Body of pancreas (tissue), 4 donors: Measurements from ENCODE around the gene MAP3K21. TPM values are rescaled to one million over a fixed set of nuclear protein-coding genes. Genes with fewer than 3 reads are reported as not detected.
A peak's percentile ranks its signal among the peaks of the same experiment; 100 is the strongest.

Experiments
- ATAC-seq: fragments of 150-250 bp; one replicate; pipeline ENCODE4 v1.9.1; 2016
- DNase-seq, 4 donors: peaks; one replicate each; pipeline ENCODE4 v3.0.0-alpha.2; 2019
- H3K27ac ChIP-seq, 4 donors: fragments of 200-600 bp; sonication (generic); 1 replicate in 3 of 4; 2 replicates in 1 of 4; pipeline versions ENCODE4 v1.5.1 to v1.6.1; 2016 to 2019; ENCODE audit warnings: mild to moderate bottlenecking in 1 of 4, mixed read lengths in 1 of 4, moderate library complexity in 1 of 4
- H3K27me3 ChIP-seq, 2 donors: fragments of 200-600 bp; sonication (generic); one replicate each; pipeline ENCODE4 v1.6.0; 2016; ENCODE audit warnings: mild to moderate bottlenecking in 1 of 2
- H3K36me3 ChIP-seq, 2 donors: fragments of 200-600 bp; sonication (generic); replicated peaks in 1 of 2; 2 replicates each; pipeline ENCODE4 v1.5.1; 2016; ENCODE audit warnings: low read depth in 2 of 2; ENCODE audit not compliant: insufficient read depth in 1 of 2
- H3K4me1 ChIP-seq: fragments of 200-600 bp; sonication (generic); one replicate; pipeline ENCODE4 v1.6.0; 2016
- H3K4me3 ChIP-seq, 2 donors: fragments of 200-600 bp; sonication (generic); 1 replicate in 1 of 2; 2 replicates in 1 of 2; pipeline ENCODE4 v1.5.1; 2016 to 2019
- H3K9me3 ChIP-seq, 3 donors: fragments of 200-600 bp; sonication (generic); 1 replicate in 2 of 3; 2 replicates in 1 of 3; pipeline ENCODE4 v1.5.1; 2016
- POLR2A ChIP-seq, 3 donors: fragments of 450-650 bp; IDR thresholded peaks; one replicate each; pipeline ENCODE4 v1.6.1; 2016; ENCODE audit warnings: antibody characterized with exemption in 3 of 3, mild to moderate bottlenecking in 2 of 3
- WGBS, 2 donors: methylation state at CpG; one replicate each; pipeline ENCODE4 v1.1.5; 2017; 5-methylcytosine and 5-hydroxymethylcytosine counted together
- intact Hi-C: fragments of 100-400 bp; cut with DNase I; formaldehyde crosslinking; loops from one replicate; pipeline ENCODE4 v1.15.1; 2023
- total RNA-seq, 2 donors: library from RNA; depleted of rRNA; stranded (reverse); fragments of >200 nt; gene quantifications; one replicate each; pipeline ENCODE4 v1.1.0, GENCODE V29; 2016
- TF ChIP-seq, protein P1 (sequence below), 7 experiments: fragments of 450-650 bp in 4 of 7; fragments of 200-600 bp in 3 of 7; sonication (generic) in 3 of 7; IDR thresholded peaks; one replicate each; pipeline ENCODE4 v1.5.1; 2016 to 2019; ENCODE audit warnings: antibody characterized with exemption in 7 of 7

The MAP3K21 gene
- total RNA-seq, 2 donors from 2014 or later, result 40.2 to 62.3 TPM

DNA sequence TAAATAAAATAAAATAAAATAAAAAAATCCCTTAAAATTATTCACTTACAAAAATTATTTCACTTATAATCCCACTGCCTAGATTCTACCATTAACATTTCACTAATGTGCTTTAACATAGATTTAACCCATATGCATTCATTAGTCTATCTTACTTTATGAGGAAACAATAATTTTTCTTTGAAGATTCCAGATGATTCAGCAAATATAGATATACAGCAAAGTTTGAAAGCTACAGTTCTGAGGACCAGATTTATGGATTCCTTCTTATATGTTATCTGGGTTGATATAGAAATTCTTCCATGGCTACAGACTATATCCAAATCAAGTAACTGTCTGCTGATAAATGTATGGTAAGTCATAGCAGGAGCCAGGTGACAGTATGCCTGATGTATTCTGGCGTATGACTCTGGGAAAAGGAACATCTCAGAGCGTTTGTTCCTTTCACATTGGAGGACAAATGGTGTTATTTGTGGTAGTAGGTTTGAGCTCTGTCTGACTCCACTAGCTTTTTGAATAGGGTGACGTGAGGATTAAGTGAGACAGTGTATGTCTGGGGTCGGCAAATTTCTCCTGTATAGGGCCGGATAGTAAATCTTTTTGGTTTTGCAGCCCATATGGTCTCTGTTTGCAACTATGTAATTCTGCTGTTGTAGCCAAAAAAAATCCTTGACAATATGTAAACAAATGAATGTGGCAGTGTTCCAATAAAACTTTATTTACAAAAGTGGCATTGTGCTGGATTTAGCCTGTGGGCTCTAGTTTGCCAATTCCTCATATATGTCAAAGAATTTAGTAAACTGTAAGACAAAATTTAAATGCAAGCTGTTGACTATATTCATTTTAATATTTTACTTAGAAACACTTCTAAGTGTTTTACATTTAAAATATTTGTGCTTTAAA is 9.3 kb downstream of the MAP3K21 start:
- H3K4me3 ChIP-seq, result no peak overlapping the region

DNA sequence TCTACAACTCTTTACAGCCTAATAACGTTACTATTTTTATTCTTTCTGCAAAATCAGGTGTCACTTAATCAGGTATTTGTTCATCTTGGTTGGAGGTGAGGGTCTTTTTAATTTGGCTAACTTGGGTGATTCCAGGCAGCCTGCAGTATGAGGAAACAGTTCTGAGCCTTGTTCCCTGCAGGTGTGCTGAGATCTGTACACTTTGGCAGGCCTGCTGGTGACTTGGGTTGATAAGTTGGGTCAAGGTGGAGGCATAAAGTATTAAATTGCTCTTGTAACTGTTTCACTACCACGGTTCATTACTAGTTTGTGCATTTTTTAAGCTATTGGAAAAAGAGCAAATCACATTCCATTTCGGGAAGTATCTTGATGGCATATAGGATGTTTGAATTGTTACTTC is 10.0 kb downstream of the MAP3K21 start:
- DNase-seq (peak; percentile 54 to 81 (median 66)), ATAC-seq (peak; percentile 67)
- Histone ChIP-seq H3K9me3 (no peaks in the 10 kb centered on the region), H3K36me3 (no peaks in the 10 kb centered on the region), H3K4me1 (peaks cover 85% of the 10 kb centered on the region), H3K27ac (peak overlapping the region in 2 of 4 donors; percentile 57 to 58), H3K4me3 (no peak overlapping the region), H3K27me3 (no peaks in the 10 kb centered on the region)
- intact Hi-C loops, result no loop called here
- WGBS, 2 donors, result 8 to 22% methylated on average over 3 of the region's 3 CpGs
- TF ChIP-seq POLR2A (IDR thresholded peaks at IDR 0.05), result no peak
- TF ChIP-seq, protein P1, sequence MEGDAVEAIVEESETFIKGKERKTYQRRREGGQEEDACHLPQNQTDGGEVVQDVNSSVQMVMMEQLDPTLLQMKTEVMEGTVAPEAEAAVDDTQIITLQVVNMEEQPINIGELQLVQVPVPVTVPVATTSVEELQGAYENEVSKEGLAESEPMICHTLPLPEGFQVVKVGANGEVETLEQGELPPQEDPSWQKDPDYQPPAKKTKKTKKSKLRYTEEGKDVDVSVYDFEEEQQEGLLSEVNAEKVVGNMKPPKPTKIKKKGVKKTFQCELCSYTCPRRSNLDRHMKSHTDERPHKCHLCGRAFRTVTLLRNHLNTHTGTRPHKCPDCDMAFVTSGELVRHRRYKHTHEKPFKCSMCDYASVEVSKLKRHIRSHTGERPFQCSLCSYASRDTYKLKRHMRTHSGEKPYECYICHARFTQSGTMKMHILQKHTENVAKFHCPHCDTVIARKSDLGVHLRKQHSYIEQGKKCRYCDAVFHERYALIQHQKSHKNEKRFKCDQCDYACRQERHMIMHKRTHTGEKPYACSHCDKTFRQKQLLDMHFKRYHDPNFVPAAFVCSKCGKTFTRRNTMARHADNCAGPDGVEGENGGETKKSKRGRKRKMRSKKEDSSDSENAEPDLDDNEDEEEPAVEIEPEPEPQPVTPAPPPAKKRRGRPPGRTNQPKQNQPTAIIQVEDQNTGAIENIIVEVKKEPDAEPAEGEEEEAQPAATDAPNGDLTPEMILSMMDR (IDR thresholded peaks at IDR 0.05), result peak in 2 of 7 experiments; percentile 10 to 17

More for the DNA sequence above, 9.3 kb downstream of the MAP3K21 start:
- TF ChIP-seq, protein P1 (IDR thresholded peaks at IDR 0.05), result no peak
- no peak for TF ChIP-seq POLR2A (IDR thresholded peaks at IDR 0.05)
- H3K27ac ChIP-seq, result peak overlapping the region in 2 of 4 donors; percentile 57 to 58
- no peak for DNase-seq
- no peaks in the 10 kb centered on the region for H3K9me3 ChIP-seq
- WGBS, 2 donors, result 27 to 60% methylated on average over 5 of the region's 5 CpGs
- peaks cover 85% of the 10 kb centered on the region for H3K4me1 ChIP-seq
- H3K27me3 ChIP-seq, result no peaks in the 10 kb centered on the region
- no peaks in the 10 kb centered on the region for H3K36me3 ChIP-seq
- ATAC-seq, result no peak
- intact Hi-C loops, result no loop called here

DNA sequence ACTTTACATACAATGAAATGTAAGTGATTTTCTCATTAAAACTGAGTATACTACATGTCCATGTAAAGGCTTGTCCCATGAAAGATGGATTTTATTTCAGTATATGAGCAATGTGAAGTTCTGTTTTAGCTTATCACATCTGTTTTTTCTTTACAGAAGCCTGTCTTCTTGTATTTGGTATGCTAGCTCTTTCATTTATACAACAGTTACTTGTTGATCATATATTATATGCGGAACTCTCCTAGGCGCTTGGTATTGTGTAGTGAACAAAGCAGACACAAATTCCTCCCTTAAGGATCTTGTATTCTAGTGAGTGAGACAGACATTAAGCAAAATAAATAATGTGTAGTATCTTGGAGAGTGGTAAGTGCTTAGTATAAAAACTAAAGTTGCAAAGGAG is 10.6 kb downstream of the MAP3K21 start:
- no peak for ATAC-seq
- TF ChIP-seq POLR2A (IDR thresholded peaks at IDR 0.05), result no peak
- TF ChIP-seq, protein P1 (IDR thresholded peaks at IDR 0.05), result no peak
- 73 to 79% methylated on average over 2 of the region's 2 CpGs for WGBS, 2 donors

DNA sequence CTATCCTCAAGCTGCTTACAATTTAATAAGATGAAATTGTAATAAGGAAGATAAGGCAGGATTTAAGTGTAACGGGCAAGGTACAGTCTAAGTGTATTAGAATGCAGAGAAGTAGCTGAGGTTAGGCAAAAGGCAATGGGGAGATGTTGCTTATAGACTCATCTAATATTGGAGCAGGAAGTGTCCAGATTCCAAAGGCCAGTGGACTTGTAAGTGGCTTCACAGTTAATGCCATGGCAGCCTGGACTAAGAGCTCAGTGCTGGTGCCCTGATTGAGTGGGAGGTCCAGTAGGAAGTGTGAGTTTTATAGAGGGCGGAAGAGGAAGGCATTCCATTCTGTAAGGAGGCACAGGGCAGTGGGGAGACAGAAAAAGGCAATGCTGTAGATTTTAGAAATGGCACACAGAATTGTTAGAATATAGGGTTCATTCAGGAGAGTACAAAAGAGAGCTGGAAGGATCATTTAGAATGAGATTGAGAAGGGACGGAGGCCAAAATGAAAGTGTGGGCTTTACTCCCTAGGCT is 12.6 kb downstream of the MAP3K21 start:
- no peaks in the 10 kb centered on the region for H3K36me3 ChIP-seq
- ATAC-seq, result no peak
- no peak for TF ChIP-seq POLR2A (IDR thresholded peaks at IDR 0.05)
- TF ChIP-seq, protein P1 (IDR thresholded peaks at IDR 0.05), result no peak
- peaks cover 82% of the 10 kb centered on the region for H3K4me1 ChIP-seq
- 75 to 82% methylated on average over 3 of the region's 3 CpGs for WGBS, 2 donors
- no peaks in the 10 kb centered on the region for H3K27me3 ChIP-seq
- no peak overlapping the region for H3K4me3 ChIP-seq
- intact Hi-C loops, result no loop called here
- H3K9me3 ChIP-seq, result no peaks in the 10 kb centered on the region
- DNase-seq, result no peak
- H3K27ac ChIP-seq, result peak overlapping the region; percentile 45 to 81 (median 72)

More for the DNA sequence above, 10.6 kb downstream of the MAP3K21 start:
- H3K4me1 ChIP-seq, result peaks cover 88% of the 10 kb centered on the region
- H3K4me3 ChIP-seq, result no peak overlapping the region
- no peaks in the 10 kb centered on the region for H3K36me3 ChIP-seq
- intact Hi-C loops, result no loop called here
- H3K27ac ChIP-seq, result peak overlapping the region in 2 of 4 donors; percentile 57 to 58
- H3K9me3 ChIP-seq, result no peaks in the 10 kb centered on the region
- DNase-seq, result no peak
- no peaks in the 10 kb centered on the region for H3K27me3 ChIP-seq
